NCI-H460 (cell line): ENCODE data around the gene HOXA3. TPM values are rescaled to one million over a fixed set of nuclear protein-coding genes. Genes with fewer than 3 reads are reported as not detected.

Experiments
- DNase-seq: peaks from one replicate; pipeline ENCODE4 v3.0.0-alpha.2; 2016; ENCODE audit warnings: low read depth; ENCODE audit errors: extremely low read depth
- total RNA-seq: library from RNA; depleted of rRNA; stranded (reverse); fragments of >200 nt; shearing (Covaris generic); gene quantifications from 2 replicates; pipeline ENCODE4 v1.2.3, GENCODE V29; 2014

Gene HOXA3
- total RNA-seq, 1 experiment from 2014 or later = 4.4 TPM

GRCh38 chr7:27179503-27180430 is 27.4 kb upstream of the HOXA3 start:
- peak; percentile 68 for DNase-seq

- DNase-seq = no peak
These were observed 26.6 kb upstream of the HOXA3 start for GRCh38 chr7:27179030-27179429.

GRCh38 chr7:27178366-27178765 is 26.0 kb upstream of the HOXA3 start:
- DNase-seq = no peak

- DNase-seq = no peak
These were observed 25.5 kb upstream of the HOXA3 start for GRCh38 chr7:27177795-27178320.

GRCh38 chr7:27176962-27177794 is 24.8 kb upstream of the HOXA3 start:
- no peak for DNase-seq

- no peak for DNase-seq
These were observed 24.1 kb upstream of the HOXA3 start for GRCh38 chr7:27176524-27176845.

- no peak for DNase-seq
These were observed 23.5 kb upstream of the HOXA3 start for GRCh38 chr7:27175626-27176523.

GRCh38 chr7:27174874-27175625 is 22.7 kb upstream of the HOXA3 start:
- DNase-seq = no peak

- DNase-seq = no peak
These were observed 21.8 kb upstream of the HOXA3 start, which contains the start of gene HOXA10 for GRCh38 chr7:27173956-27174873. Gene HOXA10 (minus strand): TSS chr7:27174320. CDS start chr7:27174306, 14 bp downstream.

- DNase-seq = no peak
These were observed 21.1 kb upstream of the HOXA3 start for GRCh38 chr7:27173511-27173955.

- no peak for DNase-seq
These were observed 20.6 kb upstream of the HOXA3 start for GRCh38 chr7:27172823-27173510.

- DNase-seq = no peak
These were observed 20.0 kb upstream of the HOXA3 start for GRCh38 chr7:27172315-27172774.

- no peak for DNase-seq
These were observed 19.4 kb upstream of the HOXA3 start for GRCh38 chr7:27171637-27172314.

- DNase-seq = no peak
These were observed 18.9 kb upstream of the HOXA3 start for GRCh38 chr7:27171325-27171636.

GRCh38 chr7:27170426-27171324 is 18.3 kb upstream of the HOXA3 start:
- no peak for DNase-seq

GRCh38 chr7:27169658-27170425 is 17.5 kb upstream of the HOXA3 start:
- no peak for DNase-seq
